Adrenal gland (tissue), 12 donors: ENCODE results near the gene FBXL19. TPM values are rescaled to one million over a fixed set of nuclear protein-coding genes. Genes with fewer than 3 reads are reported as not detected.

ENCODE experiments used
- DNase-seq, 7 donors: peaks; one replicate each; pipeline ENCODE4 v3.0.0-alpha.2; 2019 to 2020
- H3K27ac ChIP-seq, 5 donors: fragments of 200-600 bp; sonication (generic) in 4 of 5; 1 replicate in 3 of 5; 2 replicates in 2 of 5; pipeline versions ENCODE4 v1.5.1 to v1.8.0; 2016 to 2020; ENCODE audit warnings: mild to moderate bottlenecking in 1 of 5
- H3K27me3 ChIP-seq: fragments of 200-600 bp; 2 replicates; pipeline ENCODE4 v1.8.0; 2021
- H3K36me3 ChIP-seq, 2 donors: fragments of 200-600 bp; replicated peaks in 1 of 2; 1 replicate in 1 of 2; 2 replicates in 1 of 2; pipeline versions ENCODE4 v1.5.1 to v1.8.0; 2018 to 2022
- H3K4me1 ChIP-seq, 2 donors: fragments of 200-600 bp; replicated peaks in 1 of 2; 1 replicate in 1 of 2; 2 replicates in 1 of 2; pipeline versions ENCODE4 v1.5.1 to v1.8.0; 2018 to 2021
- H3K4me3 ChIP-seq, 4 donors: fragments of 200-600 bp; sonication (generic) in 3 of 4; one replicate each; pipeline ENCODE4 v1.5.1; 2016 to 2018
- H3K9me3 ChIP-seq, 3 donors: fragments of 200-600 bp; sonication (generic) in 1 of 3; replicated peaks in 1 of 3; 1 replicate in 2 of 3; 2 replicates in 1 of 3; pipeline versions ENCODE4 v1.5.1 to v1.8.0; 2016 to 2021
- CTCF ChIP-seq, 6 experiments: fragments of 450-650 bp in 4 of 6; fragments of 200-600 bp in 2 of 6; sonication (generic) in 1 of 6; IDR thresholded peaks; 1 replicate in 5 of 6; 2 replicates in 1 of 6; pipeline versions ENCODE4 v1.5.1 to v1.8.0; 2016 to 2021; ENCODE audit warnings: antibody characterized with exemption in 6 of 6, mild to moderate bottlenecking in 2 of 6, moderate library complexity in 1 of 6
- POLR2A ChIP-seq, 2 donors: fragments of 450-650 bp; IDR thresholded peaks; one replicate each; pipeline ENCODE4 v1.6.1; 2017; ENCODE audit warnings: antibody characterized with exemption in 2 of 2, mild to moderate bottlenecking in 2 of 2, moderate library complexity in 1 of 2
- WGBS, 4 donors: extraction: QIAGEN DNeasy Blood & Tissue Kit in 2 of 4; methylation state at CpG; one replicate each; pipeline versions ENCODE4 v1.1.5 to v1.1.7; 2013 to 2017; 5-methylcytosine and 5-hydroxymethylcytosine counted together
- intact Hi-C, 2 donors: fragments of 100-400 bp; cut with DNase I; formaldehyde crosslinking; loops; one replicate each; pipeline versions ENCODE4 v1.14.1 to v1.15.0; 2022 to 2023
- polyA plus RNA-seq, 3 donors: library from polyadenylated mRNA; stranded (reverse); fragments of 200-250 nt in 2 of 3; fragments of 350-450 nt in 1 of 3; fragmentation: Illumina TruSeq in 1 of 3; extraction: RNeasy Lipid Tissue Mini Kit (QIAGEN cat#74804) in 1 of 3; gene quantifications; one replicate each; pipeline ENCODE4 v1.2.3, GENCODE V29; 2013 to 2014
- total RNA-seq, 9 donors: library from RNA; depleted of rRNA in 4 of 9; stranded (reverse); fragments of >200 nt in 4 of 9; fragments of 120-200 nt in 1 of 9; fragmentation: NEBNext Ultra II Directional in 1 of 9; extraction: Animal tissue kit (Norgen Biotek cat#: 25700) in 1 of 9; gene quantifications; one replicate each; pipeline versions ENCODE4 v1.1.0 to v1.2.4, GENCODE V29; 2013 to 2023
- donor health status: healthy with polysubstance abuse.
- donor health status: Bipolar disorder and iron deficiency.
- donor health status: DM: yes; HTN: yes; CAD: no.
- donor health status: DM: no; HTN: no; CAD: no.
- donor health status: DM: no; HTN: no; CAD: no.
- donor health status: DM: yes; HTN: yes; CAD: no.

The FBXL19 gene
- total and polyA plus RNA-seq, 12 donors, result 1.6 to 74.1 (median 12.5) TPM

DNA sequence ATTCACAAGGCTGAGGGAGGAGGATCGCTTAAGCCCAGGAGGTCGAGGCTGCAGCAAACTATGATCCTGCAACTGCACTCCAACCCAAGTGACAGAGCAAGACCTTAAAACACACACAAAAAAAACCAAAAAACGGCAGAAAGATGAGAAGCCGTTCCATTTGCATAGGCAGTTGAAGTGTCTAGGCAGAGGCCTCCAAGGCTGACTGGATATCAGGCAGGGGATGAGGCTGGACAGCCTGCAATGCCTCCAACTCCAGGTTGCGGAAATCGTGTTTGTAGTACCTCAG is 2.0 kb upstream of the FBXL19 start:
- WGBS, 4 donors, result 25 to 33% (median 27%) methylated on average over 5 to 6 of the region's 6 CpGs
- Histone ChIP-seq H3K4me1 (peaks cover 7 to 13% of the 10 kb centered on the region in 2 donors), H3K36me3 (no peaks in the 10 kb centered on the region), H3K27ac (peak overlapping the region in 4 of 5 donors; percentile 62 to 95 (median 90)), H3K9me3 (no peaks in the 10 kb centered on the region), H3K4me3 (peak overlapping the region in 2 of 4 donors; percentile 53 to 56), H3K27me3 (no peaks in the 10 kb centered on the region)
- DNase-seq, result peak in 1 of 7 donors; percentile 47
- intact Hi-C loops, result loop anchor here in 1 of 2 donors (10.0 kb wide), 1 partner anchor 63 kb away; the partner anchor contains the start of gene HSD3B7
- TF ChIP-seq POLR2A (IDR thresholded peaks at IDR 0.05) (no peak), CTCF (IDR thresholded peaks at IDR 0.05) (no peak)

GRCh38 chr16:30921748-30922419 is 1.5 kb upstream of the FBXL19 start:
- Histone ChIP-seq H3K9me3 (no peaks in the 10 kb centered on the region), H3K27ac (peak overlapping the region; percentile 34 to 95 (median 85)), H3K4me1 (peaks cover 7 to 13% of the 10 kb centered on the region in 2 donors), H3K27me3 (no peaks in the 10 kb centered on the region), H3K36me3 (no peaks in the 10 kb centered on the region), H3K4me3 (peak overlapping the region in 2 of 4 donors; percentile 53 to 56)
- TF ChIP-seq CTCF (IDR thresholded peaks at IDR 0.05), result peak; percentile 83 to 97 (median 95)
- peak in 1 of 2 donors; percentile 45 for TF ChIP-seq POLR2A (IDR thresholded peaks at IDR 0.05)
- intact Hi-C loops, result loop anchor here in 1 of 2 donors (10.0 kb wide), 1 partner anchor 63 kb away; the partner anchor contains the start of gene HSD3B7
- DNase-seq, result peak; percentile 89 to 97 (median 92)
- WGBS, 4 donors, result 0 to 2% (median 0%) methylated on average over 24 to 37 of the region's 37 CpGs

DNA sequence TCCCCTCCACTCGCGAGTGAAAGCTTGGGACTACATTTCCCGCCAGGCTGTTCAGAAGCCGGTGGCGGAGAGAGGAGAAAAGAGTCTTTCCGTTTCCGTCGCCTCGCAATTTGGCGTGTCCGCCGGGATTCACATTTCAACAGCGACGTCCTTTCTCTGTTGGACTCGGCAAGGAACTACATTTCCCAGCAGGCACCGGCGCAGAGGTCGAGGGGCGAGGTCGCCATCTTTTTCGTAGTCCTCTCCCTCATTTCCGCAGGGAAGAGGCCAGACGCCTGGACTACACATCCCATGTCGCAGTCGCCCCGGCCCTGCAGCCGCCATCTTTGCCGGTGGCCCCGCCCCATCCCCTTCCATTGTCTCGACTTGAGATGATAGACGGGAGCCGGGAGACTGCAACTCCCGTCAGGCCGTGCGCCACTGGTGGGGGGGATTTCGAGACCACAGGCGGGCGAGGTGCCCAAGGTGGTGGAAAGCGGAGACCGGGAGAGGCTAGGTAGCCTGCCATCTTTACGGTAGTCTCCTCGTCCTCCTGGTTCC is 882 bp upstream of the FBXL19 start:
- Histone ChIP-seq H3K4me1 (peaks cover 7 to 13% of the 10 kb centered on the region in 2 donors), H3K4me3 (peak overlapping the region in 3 of 4 donors; percentile 15 to 92 (median 53)), H3K27ac (peak overlapping the region; percentile 58 to 95 (median 87)), H3K9me3 (no peaks in the 10 kb centered on the region), H3K27me3 (no peaks in the 10 kb centered on the region), H3K36me3 (no peaks in the 10 kb centered on the region)
- WGBS, 4 donors, result 0 to 1% (median 0%) methylated on average over 18 to 42 of the region's 42 CpGs
- intact Hi-C loops, result loop anchor here in 1 of 2 donors (10.0 kb wide), 1 partner anchor 62 kb away; the partner anchor contains the start of gene HSD3B7
- TF ChIP-seq POLR2A (IDR thresholded peaks at IDR 0.05), result peak in 1 of 2 donors; percentile 43
- TF ChIP-seq CTCF (IDR thresholded peaks at IDR 0.05), result no peak
- DNase-seq, result peak; percentile 99 to 100 (median 100)

- Histone ChIP-seq H3K4me3 (peak overlapping the region in 3 of 4 donors; percentile 15 to 92 (median 87)), H3K9me3 (no peaks in the 10 kb centered on the region), H3K27me3 (no peaks in the 10 kb centered on the region), H3K4me1 (peaks cover 7 to 13% of the 10 kb centered on the region in 2 donors), H3K27ac (peak overlapping the region; percentile 58 to 95 (median 87)), H3K36me3 (no peaks in the 10 kb centered on the region)
- WGBS, 4 donors, result 0 to 3% (median 1%) methylated on average over 15 to 33 of the region's 33 CpGs
- peak; percentile 100 for DNase-seq
- TF ChIP-seq POLR2A (IDR thresholded peaks at IDR 0.05), result peak; percentile 57 to 76
- no peak for TF ChIP-seq CTCF (IDR thresholded peaks at IDR 0.05)
- intact Hi-C loops, result loop anchor here in 1 of 2 donors (10.0 kb wide), 1 partner anchor 62 kb away; the partner anchor contains the start of gene HSD3B7
Observed at GRCh38 chr16:30922960-30923535, 324 bp upstream of the FBXL19 start.
